Measurements from ENCODE around the gene XPO4.
A peak's percentile ranks its signal among the peaks of the same experiment; 100 is the strongest.

- peak; percentile 47 to 66 for TF ChIP-seq POLR2A (IDR thresholded peaks at IDR 0.05)
- no peak for TF ChIP-seq CTCF (IDR thresholded peaks at IDR 0.05)
Measured at GRCh38 chr13:20902438-20903163, at the start of gene XPO4.
